GM10266 (cell line): ENCODE measurements around the gene ARHGAP24.
A peak's percentile ranks its signal among the peaks of the same experiment; 100 is the strongest.

ENCODE experiments used
- DNase-seq: peaks from one replicate; pipeline ENCODE4 v3.0.0; 2012; ENCODE audit errors: extremely low spot score
- CTCF ChIP-seq: IDR thresholded peaks from 2 replicates; pipeline ENCODE4 v1.5.1; 2012; ENCODE audit warnings: mild to moderate bottlenecking, low read depth; ENCODE audit not compliant: control insufficient read depth, insufficient read depth; ENCODE audit errors: missing control alignments

ARHGAP24 gene

DNA sequence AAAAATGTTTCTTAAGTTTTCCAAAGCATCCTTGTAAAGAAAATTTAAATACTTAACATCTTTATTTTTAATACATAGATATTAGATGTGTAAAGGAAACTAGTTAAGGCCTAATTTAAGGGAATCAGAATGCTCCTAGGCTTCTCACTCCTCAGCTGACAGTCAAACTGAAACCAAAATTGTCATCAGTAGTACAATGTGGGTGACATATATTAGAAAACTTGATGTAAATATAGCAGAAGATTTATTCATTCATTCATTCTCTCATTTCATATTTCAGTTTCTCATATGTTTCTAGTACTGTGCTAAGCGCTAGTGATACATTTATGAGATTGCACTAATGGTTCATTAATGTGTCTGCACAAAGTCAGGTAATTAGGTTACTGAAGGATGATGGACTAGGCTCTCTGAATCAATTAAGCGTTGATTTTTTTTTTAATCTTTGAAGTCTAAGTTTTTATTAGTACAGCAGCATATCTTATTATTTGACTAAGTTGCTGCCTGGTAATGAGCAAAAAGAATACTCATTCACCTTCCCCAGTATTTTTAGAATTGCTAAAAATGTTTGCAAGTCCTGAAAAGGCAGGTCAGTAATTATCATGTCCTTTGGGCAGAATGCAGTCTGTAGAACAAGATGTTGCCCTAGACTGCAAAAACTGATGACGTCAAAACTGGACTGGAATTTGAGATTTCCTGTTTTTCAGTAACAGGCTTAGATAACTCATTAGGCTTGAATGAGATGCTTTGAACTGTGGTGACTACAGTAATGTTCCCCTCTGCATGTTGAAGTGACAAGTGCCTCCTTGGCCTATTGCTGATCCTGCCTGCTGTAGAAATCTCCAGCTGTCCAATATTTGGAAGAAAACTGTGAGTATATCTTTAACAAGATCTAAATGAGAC lies 128.7 kb downstream of the ARHGAP24 start:
- peak; percentile 16 for DNase-seq
- no peak for TF ChIP-seq CTCF

- no peak for DNase-seq
- no peak for TF ChIP-seq CTCF
Measured at GRCh38 chr4:85606505-85606904, 131.6 kb downstream of the ARHGAP24 start.

GRCh38 chr4:85607624-85608023 lies 132.7 kb downstream of the ARHGAP24 start:
- DNase-seq, result no peak
- TF ChIP-seq CTCF, result no peak

DNA sequence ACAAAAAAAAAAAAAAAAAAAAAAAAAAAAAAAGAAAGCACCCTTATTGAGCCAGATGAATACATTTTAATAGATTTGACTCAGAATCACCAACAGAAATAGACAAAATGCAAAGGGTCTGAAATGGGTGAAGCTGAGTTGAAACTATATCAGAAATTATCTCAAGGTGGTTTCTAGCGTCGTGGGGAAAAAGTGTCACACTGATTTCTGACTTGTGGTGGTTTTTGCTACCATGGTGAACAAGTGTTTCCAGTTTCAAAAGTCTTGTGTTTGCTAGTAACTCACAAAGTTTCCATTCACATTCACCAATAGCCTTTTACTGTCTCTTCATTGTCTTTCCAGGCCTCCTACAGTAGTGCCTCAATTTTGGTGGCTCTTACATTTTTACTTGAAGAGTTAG lies 135.5 kb downstream of the ARHGAP24 start:
- peak; percentile 62 for DNase-seq
- TF ChIP-seq CTCF, result no peak

GRCh38 chr4:85611661-85612060 lies 136.7 kb downstream of the ARHGAP24 start:
- no peak for DNase-seq
- TF ChIP-seq CTCF, result no peak

GRCh38 chr4:85613901-85614300 lies 139.0 kb downstream of the ARHGAP24 start:
- TF ChIP-seq CTCF, result no peak
- no peak for DNase-seq

GRCh38 chr4:85615952-85616351 lies 141.0 kb downstream of the ARHGAP24 start:
- no peak for DNase-seq
- no peak for TF ChIP-seq CTCF
